Left lung (tissue), 10 donors: ENCODE results near the gene CYB5RL. TPM values are rescaled to one million over a fixed set of nuclear protein-coding genes. Genes with fewer than 3 reads are reported as not detected.

ENCODE experiments used
- ATAC-seq: fragments of 200-7000 bp; cut with Tn5 transposase; one replicate; pipeline ENCODE4 v1.9.1; 2020; ENCODE audit warnings: moderate library complexity
- DNase-seq, 4 donors: peaks; one replicate each; pipeline ENCODE4 v3.0.0-alpha.2; 2013 to 2020
- H3K27ac ChIP-seq, 2 donors: fragments of 200-600 bp; sonication (generic) in 1 of 2; one replicate each; pipeline versions ENCODE4 v1.5.0 to v1.8.0; 2020 to 2021
- H3K27me3 ChIP-seq, 2 donors: fragments of 200-600 bp; sonication (generic) in 1 of 2; one replicate each; pipeline versions ENCODE4 v1.5.0 to v1.8.0; 2020 to 2021
- H3K36me3 ChIP-seq, 2 donors: fragments of 200-600 bp; sonication (generic) in 1 of 2; one replicate each; pipeline versions ENCODE4 v1.5.0 to v1.8.0; 2020 to 2021
- H3K4me1 ChIP-seq, 2 donors: fragments of 200-600 bp; one replicate each; pipeline ENCODE4 v1.8.0; 2021
- H3K4me3 ChIP-seq, 2 donors: fragments of 200-600 bp; sonication (generic) in 1 of 2; one replicate each; pipeline versions ENCODE4 v1.5.0 to v1.8.0; 2020 to 2021; ENCODE audit warnings: mild to moderate bottlenecking in 1 of 2
- H3K9me3 ChIP-seq, 2 donors: fragments of 200-600 bp; sonication (generic) in 1 of 2; one replicate each; pipeline versions ENCODE4 v1.5.0 to v1.8.0; 2020 to 2021
- intact Hi-C, 2 donors: fragments of 100-400 bp; cut with DNase I; formaldehyde crosslinking; loops; one replicate each; pipeline versions ENCODE4 v1.11.2 to v1.14.2; 2022
- polyA plus RNA-seq, 6 donors: library from polyadenylated mRNA; unstranded; fragments of 120-200 nt; gene quantifications; one replicate each; pipeline ENCODE4 v1.2.1, GENCODE V29; 2013; ENCODE audit not compliant: insufficient read length in 6 of 6
- total RNA-seq, 2 donors: library from RNA; stranded (reverse); fragmentation: NEBNext Ultra II Directional; extraction: Animal tissue kit (Norgen Biotek cat#: 25700); gene quantifications; one replicate each; pipeline ENCODE4 v1.2.1, GENCODE V29; 2021
- TF ChIP-seq, protein P1 (sequence below), 2 donors: fragments of 200-600 bp; sonication (generic) in 1 of 2; IDR thresholded peaks; one replicate each; pipeline versions ENCODE4 v1.5.0 to v1.8.0; 2021; ENCODE audit warnings: antibody characterized with exemption in 2 of 2
- donor health status: DM: no; HTN: yes; CAD: no.
- donor health status: DM: no; HTN: no; CAD: no.

The CYB5RL gene
- total and polyA plus RNA-seq, 8 donors = 7.4 to 11.7 (median 10.2) TPM

DNA sequence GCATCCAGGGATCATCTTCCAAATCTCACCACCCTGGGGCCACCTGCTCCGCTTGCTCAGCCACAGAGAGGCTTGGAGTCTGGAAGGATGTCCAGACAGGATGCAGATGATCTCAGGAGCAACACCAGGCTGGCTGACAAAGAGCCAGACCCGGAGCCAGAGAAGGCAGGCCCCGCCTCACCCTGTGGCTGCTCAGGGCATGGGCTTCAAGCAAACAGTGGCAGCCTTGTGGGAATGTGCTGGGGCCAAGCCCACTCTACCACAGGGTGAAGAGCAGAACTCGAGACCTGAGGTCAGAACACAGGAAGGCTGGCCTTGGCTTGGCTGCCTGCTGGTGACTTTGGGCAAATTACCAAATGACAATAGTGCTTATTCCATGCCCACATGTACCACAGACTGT, 45.7 kb upstream of the CYB5RL start:
- peaks cover 0 to 11% of the 10 kb centered on the region in 2 donors for H3K36me3 ChIP-seq
- intact Hi-C loops = no loop called here
- ATAC-seq = no peak

DNA sequence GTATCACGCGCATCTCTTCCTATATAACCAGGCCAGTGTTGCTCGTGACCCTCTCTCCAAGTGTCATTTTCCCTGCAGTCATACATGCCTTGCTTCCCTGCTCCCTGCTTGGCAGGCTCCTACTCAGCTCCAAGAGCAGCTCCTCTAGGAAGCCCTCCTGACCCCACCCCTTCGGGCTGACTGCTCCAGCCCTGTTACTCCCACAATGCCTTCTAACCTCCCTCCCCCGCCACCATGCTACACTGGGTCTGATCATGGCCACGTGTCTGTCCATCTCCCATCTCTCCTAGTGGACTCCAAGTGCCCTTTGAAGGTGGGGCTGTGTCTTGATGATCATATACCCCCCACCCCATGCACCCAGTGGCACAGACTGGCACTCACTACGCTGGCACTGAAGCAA, 44.8 kb upstream of the CYB5RL start:
- TF ChIP-seq, protein P1, sequence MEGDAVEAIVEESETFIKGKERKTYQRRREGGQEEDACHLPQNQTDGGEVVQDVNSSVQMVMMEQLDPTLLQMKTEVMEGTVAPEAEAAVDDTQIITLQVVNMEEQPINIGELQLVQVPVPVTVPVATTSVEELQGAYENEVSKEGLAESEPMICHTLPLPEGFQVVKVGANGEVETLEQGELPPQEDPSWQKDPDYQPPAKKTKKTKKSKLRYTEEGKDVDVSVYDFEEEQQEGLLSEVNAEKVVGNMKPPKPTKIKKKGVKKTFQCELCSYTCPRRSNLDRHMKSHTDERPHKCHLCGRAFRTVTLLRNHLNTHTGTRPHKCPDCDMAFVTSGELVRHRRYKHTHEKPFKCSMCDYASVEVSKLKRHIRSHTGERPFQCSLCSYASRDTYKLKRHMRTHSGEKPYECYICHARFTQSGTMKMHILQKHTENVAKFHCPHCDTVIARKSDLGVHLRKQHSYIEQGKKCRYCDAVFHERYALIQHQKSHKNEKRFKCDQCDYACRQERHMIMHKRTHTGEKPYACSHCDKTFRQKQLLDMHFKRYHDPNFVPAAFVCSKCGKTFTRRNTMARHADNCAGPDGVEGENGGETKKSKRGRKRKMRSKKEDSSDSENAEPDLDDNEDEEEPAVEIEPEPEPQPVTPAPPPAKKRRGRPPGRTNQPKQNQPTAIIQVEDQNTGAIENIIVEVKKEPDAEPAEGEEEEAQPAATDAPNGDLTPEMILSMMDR (IDR thresholded peaks at IDR 0.05) = no peak
- H3K9me3 ChIP-seq = no peaks in the 10 kb centered on the region
- DNase-seq = peak in 1 of 4 donors; percentile 20
- H3K27ac ChIP-seq = no peak overlapping the region
- H3K4me3 ChIP-seq = no peak overlapping the region
- intact Hi-C loops = no loop called here
- peaks cover 0 to 11% of the 10 kb centered on the region in 2 donors for H3K36me3 ChIP-seq
- ATAC-seq = no peak
- H3K27me3 ChIP-seq = no peaks in the 10 kb centered on the region
- no peaks in the 10 kb centered on the region for H3K4me1 ChIP-seq

More for the DNA sequence above, 45.7 kb upstream of the CYB5RL start:
- Histone ChIP-seq H3K4me3 (no peak overlapping the region), H3K27ac (no peak overlapping the region), H3K4me1 (no peaks in the 10 kb centered on the region), H3K9me3 (no peaks in the 10 kb centered on the region), H3K27me3 (no peaks in the 10 kb centered on the region)
- TF ChIP-seq, protein P1 (IDR thresholded peaks at IDR 0.05) = no peak
- peak in 1 of 4 donors; percentile 69 for DNase-seq

DNA sequence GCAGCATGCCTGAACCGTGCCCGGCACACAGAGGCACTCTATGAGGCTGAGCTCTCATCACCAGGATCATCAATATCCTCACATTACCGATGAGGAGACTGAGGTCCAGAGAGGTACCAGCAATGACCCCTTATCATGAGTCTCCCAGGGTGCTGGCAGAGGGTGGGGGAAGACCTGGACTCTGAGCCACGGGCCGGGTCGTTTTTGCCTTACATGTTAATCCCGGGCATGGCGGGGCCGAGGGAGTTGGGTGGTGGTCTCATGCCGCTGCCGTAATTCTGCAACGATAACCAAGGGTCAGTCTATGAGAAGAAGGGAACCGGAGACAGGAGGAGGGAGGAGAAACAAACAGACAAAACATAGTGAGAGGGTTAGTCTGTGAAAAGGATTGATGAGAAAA, 43.2 kb upstream of the CYB5RL start:
- peaks cover 0 to 5% of the 10 kb centered on the region in 2 donors for H3K4me1 ChIP-seq
- ATAC-seq (no peak), DNase-seq (no peak)
- TF ChIP-seq, protein P1 (IDR thresholded peaks at IDR 0.05) = no peak
- no peak overlapping the region for H3K4me3 ChIP-seq
- H3K9me3 ChIP-seq = no peaks in the 10 kb centered on the region
- H3K27me3 ChIP-seq = no peaks in the 10 kb centered on the region
- H3K36me3 ChIP-seq = peaks cover 0 to 24% of the 10 kb centered on the region in 2 donors
- intact Hi-C loops = no loop called here
- no peak overlapping the region for H3K27ac ChIP-seq

DNA sequence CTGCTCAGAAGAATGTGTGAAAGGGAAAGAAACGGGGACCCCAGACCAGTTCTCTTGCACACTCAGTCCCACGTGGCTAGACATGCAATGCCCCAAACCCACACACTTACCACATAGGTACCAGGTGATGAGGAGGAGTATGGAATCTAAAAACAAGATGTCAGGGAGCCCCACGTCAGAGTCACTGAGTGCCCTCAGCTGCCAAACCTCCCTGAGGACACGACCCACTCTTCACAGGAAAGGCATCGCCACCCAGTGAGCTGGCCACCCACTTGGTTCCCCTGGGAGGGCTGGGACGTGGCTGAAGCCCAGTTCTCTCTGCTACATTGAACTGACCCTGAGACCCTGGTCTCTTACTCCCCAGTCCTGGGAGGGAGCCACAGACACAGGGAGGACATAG, 41.5 kb upstream of the CYB5RL start:
- Histone ChIP-seq H3K4me3 (no peak overlapping the region), H3K36me3 (peaks cover 0 to 38% of the 10 kb centered on the region in 2 donors), H3K27me3 (no peaks in the 10 kb centered on the region), H3K27ac (no peak overlapping the region), H3K4me1 (peaks cover 0 to 5% of the 10 kb centered on the region in 2 donors), H3K9me3 (no peaks in the 10 kb centered on the region)
- ATAC-seq (no peak), DNase-seq (no peak)
- TF ChIP-seq, protein P1 (IDR thresholded peaks at IDR 0.05) = no peak
- intact Hi-C loops = no loop called here

DNA sequence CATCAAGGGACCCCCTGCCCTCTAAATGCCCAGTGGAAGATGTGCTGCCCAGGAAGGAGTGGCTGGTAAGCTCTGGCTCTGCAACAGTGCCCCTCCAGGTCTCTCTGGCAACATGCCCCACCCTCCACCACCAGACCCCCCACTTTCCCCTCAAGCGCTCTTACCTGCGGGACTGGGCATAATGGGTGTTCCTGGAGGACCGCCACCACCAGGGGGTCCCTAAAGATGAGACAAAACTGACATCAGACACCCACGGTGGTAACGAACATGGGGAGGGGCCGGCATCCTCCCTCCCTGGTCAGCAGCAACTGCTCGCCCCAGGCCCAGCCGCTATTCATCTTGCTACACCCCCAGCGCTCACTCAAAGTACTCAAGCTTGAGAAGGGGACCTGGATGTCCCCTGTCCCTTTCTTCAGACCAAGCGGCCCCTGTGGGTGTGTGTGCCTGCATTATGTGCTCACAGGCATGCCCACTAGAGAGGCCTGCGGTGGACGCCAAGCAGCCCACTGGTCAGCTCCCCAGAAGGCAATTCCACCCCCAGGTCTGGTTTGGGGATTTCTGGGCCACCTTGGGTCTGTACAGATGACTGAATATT, 41.0 kb upstream of the CYB5RL start:
- Histone ChIP-seq H3K27ac (no peak overlapping the region), H3K36me3 (peaks cover 0 to 43% of the 10 kb centered on the region in 2 donors), H3K4me1 (peaks cover 0 to 5% of the 10 kb centered on the region in 2 donors), H3K9me3 (no peaks in the 10 kb centered on the region), H3K4me3 (no peak overlapping the region), H3K27me3 (no peaks in the 10 kb centered on the region)
- intact Hi-C loops = no loop called here
- TF ChIP-seq, protein P1 (IDR thresholded peaks at IDR 0.05) = no peak
- peak in 1 of 4 donors; percentile 39 for DNase-seq
- ATAC-seq = no peak
